GM18517 (cell line): ENCODE results near the gene UPK1A.

Experiments used
- ATAC-seq: cut with Tn5 transposase; IDR thresholded peaks from one replicate; pipeline ENCODE4 v1.9.1; 2021; ENCODE audit warnings: mild to moderate bottlenecking, moderate library complexity; ENCODE audit not compliant: unreplicated experiment

Gene UPK1A

GRCh38 chr19:35666251-35666913 is at the start of gene UPK1A:
UPK1A (plus strand) TSS chr19:35666517; CDS start chr19:35666813, 296 bp downstream.
- ATAC-seq: no peak

- no peak for ATAC-seq
Observed at GRCh38 chr19:35618857-35619256, 47.5 kb upstream of the UPK1A start.

- no peak for ATAC-seq
Observed at GRCh38 chr19:35619290-35619923, 46.9 kb upstream of the UPK1A start.

- ATAC-seq: no peak
Observed at GRCh38 chr19:35620001-35620400, 46.3 kb upstream of the UPK1A start.

DNA sequence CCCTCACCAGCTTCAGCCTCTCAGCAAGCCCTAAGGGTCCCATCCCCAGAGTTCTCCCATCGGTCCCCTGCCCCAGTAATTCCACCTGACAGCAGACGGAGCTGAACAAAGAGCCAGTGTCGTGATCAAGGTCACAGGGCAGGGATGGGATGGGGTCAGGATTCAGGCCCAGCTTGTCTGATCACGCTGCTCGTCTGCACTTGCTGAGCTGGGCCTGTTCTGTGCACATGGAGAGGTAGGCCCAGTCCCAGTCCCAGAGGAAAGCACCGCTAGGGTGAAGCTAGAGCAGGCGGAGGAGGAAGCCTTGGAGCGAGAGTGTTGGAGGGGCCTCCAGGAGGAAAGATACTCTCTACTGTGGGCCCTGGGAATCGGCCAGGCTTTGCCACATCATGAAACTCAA is 44.6 kb upstream of the UPK1A start:
- ATAC-seq: no peak

GRCh38 chr19:35622750-35623149 is 43.6 kb upstream of the UPK1A start:
- no peak for ATAC-seq

- ATAC-seq: no peak
Observed at GRCh38 chr19:35623327-35624010, 42.8 kb upstream of the UPK1A start.

GRCh38 chr19:35628264-35628564 is 38.1 kb upstream of the UPK1A start:
- ATAC-seq: no peak

- ATAC-seq: peak; percentile 92
Observed at GRCh38 chr19:35628565-35629331, 37.6 kb upstream of the UPK1A start, which contains the start of gene RBM42. RBM42 (plus strand) TSS chr19:35629036; CDS start chr19:35629154, 118 bp downstream.

GRCh38 chr19:35629332-35629633 is 37.0 kb upstream of the UPK1A start:
- no peak for ATAC-seq

DNA sequence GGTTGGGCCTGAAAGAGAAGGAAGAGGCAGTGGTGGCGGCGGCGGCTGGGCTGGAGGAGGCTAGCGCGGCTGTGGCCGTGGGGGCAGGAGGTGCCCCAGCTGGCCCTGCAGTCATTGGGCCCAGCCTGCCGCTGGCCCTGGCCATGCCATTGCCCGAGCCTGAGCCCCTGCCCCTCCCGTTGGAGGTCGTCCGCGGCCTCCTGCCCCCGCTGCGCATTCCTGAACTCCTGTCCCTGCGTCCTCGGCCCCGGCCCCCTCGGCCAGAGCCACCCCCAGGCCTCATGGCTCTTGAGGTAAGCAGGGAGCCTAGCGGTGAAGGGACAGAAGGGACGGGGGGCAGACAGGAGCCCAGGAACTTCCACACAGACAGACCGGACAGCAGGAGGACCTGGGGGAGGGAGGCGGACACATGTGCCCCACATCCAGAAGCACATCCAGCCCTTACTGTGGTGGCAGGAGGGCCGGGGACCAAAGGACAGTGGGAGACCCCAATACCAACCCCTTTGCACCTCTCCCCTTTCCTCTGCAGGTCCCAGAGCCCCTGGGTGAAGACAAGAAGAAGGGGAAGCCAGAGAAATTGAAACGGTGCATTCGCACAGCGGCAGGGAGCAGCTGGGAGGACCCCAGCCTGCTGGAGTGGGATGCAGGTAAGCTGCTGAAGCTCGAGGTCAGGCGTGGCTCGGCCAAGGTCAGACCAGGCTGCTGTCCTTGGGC is 32.4 kb upstream of the UPK1A start:
- no peak for ATAC-seq

DNA sequence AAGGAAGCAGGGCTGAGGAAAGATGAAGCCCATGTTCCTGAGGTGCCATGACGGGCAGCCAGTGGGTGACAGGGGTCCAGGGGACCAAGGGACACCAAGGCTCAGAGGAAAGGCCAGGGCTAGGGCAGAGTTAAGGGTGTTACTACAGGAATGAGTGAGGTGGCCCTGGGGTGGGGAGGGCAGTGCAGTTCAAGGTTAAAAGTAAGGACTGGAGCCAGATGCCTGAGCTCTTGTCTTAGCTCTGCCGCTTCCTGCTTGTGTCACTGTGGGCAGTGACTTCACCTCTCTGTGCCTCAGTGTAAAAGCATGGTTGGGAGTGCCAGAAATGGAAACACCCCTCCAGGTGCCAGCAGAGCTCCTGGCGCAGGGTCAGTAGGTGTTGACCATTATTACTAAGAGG is 29.7 kb upstream of the UPK1A start:
- ATAC-seq: no peak

- no peak for ATAC-seq
Observed at GRCh38 chr19:35637165-35637564, 29.2 kb upstream of the UPK1A start.

DNA sequence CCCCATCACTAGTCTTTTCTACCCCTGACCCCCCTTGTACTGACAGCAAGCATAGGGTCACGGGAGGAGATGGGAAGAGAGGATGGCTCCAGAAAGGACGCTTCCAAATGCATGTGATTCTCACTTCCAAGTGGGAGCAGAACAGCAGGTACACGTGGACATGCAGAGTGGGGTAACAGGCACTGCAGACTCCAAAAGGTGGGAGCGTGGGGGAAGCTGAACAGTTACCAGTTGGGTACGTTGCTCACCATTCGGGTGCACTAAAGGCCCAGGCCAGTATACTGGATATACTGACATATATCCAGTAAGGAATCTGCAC is 27.0 kb upstream of the UPK1A start:
- no peak for ATAC-seq

GRCh38 chr19:35639863-35640262 is 26.5 kb upstream of the UPK1A start:
- ATAC-seq: no peak

DNA sequence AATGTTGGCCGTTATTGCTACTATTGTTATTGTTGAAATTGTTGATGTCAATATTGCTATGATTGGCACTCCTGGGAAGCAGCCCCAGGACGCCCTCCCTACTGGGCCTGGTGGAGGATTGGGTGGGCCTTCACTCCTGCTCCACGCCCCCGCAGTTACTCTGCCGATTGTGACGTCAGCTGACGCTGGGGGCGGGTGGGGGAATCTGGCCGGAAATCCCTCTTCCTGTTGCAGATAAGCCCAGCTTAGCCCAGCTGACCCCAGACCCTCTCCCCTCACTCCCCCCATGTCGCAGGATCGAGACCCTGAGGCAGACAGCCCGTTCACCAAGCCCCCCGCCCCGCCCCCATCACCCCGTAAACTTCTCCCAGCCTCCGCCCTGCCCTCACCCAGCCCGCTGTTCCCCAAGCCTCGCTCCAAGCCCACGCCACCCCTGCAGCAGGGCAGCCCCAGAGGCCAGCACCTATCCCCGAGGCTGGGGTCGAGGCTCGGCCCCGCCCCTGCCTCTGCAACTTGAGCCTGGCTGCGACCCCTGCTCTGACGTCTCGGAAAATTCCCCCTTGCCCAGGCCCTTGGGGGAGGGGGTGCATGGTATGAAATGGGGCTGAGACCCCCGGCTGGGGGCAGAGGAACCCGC is 24.7 kb upstream of the UPK1A start, which contains the start of gene ETV2:
Gene ETV2 (plus strand): TSS at position 231 of the 637 bp plus-strand sequence. CDS start 716 bp downstream, outside the sequence.
- no peak for ATAC-seq

GRCh38 chr19:35642312-35642711 is 24.0 kb upstream of the UPK1A start:
- no peak for ATAC-seq

GRCh38 chr19:35642798-35643254 is 23.5 kb upstream of the UPK1A start:
- ATAC-seq: no peak

- ATAC-seq: no peak
Observed at GRCh38 chr19:35643255-35644205, 22.8 kb upstream of the UPK1A start.
